ENCODE measurements around the gene SCUBE1.

DNA sequence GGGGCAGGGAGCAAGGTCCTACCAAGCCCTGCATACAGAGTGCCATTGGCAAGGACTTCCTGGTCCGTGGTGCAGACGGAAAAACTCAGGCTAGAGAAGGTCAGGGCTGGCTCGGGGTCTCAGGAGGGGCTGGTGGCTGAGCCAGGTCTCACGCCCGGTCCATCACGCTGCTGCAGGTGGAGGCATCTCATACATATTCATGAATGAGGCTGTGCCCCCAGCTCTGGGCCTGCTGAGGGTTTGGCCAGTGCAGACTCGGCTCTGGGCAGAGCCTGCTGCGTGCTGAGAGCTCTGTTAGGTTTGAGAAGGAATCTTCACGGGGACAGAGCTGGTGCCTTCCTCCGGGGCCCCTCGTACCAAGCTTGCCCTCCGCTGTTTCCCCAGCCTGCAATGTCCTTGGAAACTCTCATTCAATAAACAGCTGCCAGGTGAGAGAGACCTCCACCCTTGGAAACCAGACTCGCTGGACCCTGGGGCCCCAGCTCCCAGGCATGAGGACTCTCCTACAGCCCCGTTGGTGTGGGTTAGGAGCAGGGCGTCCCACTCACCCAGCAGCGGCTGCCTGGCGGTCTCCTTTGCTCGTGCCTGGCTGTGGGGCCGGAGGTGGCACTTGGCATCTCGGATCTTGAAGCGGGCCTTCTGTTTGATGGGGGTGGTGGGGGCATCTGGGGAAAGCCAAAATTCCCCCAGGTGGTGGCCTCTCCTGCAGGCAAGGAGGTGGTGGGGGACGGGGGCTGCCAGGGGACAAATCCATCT, 122.4 kb downstream of the SCUBE1 start:
- no peak for TF ChIP-seq GATA3 (IDR thresholded peaks at IDR 0.05; ENCODE audit: low read depth, low read length)
- TF ChIP-seq GATA2 (IDR thresholded peaks at IDR 0.05; ENCODE audit: low read depth, low read length) = no peak
